ENCODE results near the gene PLEKHM1.
"Not testable (repeated sequence)": the region's sequence is repeated elsewhere in the genome, so short reads cannot be mapped to it uniquely, and the experiment has no call there.

Gene PLEKHM1

DNA sequence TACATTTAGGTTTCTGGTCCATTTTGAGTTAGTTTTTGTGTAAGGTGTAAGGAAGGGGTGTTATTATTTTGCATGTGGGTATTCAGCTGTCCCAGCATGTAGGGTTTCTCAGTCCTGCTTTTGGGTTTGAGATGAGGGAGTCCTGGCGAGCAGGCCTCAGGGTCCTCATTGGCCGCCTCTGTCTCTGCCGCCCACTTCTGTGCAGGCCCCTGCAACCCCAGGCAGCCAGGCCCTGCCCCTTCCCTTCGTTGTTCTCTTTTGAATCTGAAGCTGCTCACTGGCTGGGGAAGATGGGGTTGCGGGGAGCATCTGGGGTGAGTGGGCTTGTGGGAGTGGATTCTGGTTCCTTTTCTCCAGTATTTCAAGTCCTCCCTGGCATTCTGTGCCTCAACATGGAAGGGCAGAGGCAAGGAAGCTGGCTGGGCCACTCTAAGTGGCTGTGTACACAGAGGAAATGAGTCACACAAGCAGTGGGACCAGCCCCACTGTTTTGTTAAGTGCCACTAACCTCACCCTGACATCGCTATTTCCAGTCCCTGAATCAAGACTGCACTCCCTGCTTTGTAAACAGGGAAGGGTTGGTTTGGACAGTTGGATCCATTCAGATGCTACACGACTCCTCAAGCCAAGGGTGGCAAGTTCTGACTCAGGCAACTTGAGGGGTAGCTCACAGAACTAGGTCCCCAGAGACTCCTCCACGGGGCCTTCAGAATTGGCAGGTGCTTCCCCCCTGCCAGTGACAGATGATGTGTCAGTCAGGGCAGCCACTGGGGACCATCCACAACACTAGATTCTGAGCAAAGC, 28.8 kb downstream of the PLEKHM1 start:
- DNase-seq = not testable (repeated sequence)

DNA sequence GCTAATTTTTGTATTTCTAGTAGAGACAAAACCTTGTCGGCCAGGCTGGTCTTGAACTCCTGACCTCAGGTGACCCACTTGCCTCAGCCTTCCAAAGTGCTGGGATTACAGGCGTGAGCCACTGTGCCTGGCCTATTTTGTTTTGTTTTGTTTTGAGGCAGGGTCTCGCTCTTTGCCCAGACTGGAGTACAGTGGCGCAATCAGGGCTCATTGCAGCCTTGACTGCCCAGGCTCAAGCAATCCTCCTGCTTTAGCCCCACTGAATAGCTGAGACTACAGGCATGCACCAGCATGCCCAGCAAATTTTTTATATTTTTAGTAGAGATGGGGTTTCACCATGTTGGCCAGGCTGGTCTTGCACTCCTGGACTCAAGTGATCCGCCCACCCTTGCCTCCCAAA, 30.1 kb downstream of the PLEKHM1 start:
- not testable (repeated sequence) for DNase-seq

- not testable (repeated sequence) for DNase-seq
These were observed 36.2 kb downstream of the PLEKHM1 start for GRCh38 chr17:45454341-45454740.

DNA sequence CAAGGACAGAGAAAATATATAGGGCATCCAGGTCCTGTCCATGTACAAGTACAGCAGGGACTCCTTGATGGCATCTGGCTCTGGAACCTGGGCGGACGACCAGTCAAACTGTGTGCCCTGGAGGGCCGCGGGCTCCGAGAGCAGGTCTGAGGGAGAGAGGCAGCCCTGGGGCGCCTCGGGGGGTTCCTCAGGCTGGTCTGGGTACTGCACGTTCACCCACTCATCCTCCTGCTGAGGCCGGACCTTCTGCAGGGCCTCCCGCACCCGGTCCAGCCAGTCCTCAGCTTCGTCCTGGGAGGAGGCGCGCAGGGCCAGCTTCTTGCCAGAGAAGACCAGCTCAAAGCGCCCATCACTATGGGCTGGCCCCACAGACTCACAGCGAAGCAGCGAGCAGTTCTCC, 36.8 kb downstream of the PLEKHM1 start:
- DNase-seq = not testable (repeated sequence)

DNA sequence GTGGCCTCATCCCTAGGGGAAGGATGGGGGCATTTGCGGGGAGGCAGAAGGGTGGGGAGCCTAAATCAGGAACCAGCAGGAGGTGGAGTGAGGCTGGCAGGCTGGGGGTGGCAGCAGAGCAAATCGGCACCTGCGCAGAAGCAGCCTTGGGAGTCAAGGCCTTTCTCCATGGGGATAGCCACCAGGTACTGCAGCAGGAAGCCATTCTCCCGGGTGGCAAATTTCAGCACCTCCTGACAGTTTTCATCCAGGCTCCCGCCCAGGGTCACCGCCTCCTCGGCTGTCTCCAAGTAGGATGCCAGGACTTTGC, 37.3 kb downstream of the PLEKHM1 start:
- not testable (repeated sequence) for DNase-seq

DNA sequence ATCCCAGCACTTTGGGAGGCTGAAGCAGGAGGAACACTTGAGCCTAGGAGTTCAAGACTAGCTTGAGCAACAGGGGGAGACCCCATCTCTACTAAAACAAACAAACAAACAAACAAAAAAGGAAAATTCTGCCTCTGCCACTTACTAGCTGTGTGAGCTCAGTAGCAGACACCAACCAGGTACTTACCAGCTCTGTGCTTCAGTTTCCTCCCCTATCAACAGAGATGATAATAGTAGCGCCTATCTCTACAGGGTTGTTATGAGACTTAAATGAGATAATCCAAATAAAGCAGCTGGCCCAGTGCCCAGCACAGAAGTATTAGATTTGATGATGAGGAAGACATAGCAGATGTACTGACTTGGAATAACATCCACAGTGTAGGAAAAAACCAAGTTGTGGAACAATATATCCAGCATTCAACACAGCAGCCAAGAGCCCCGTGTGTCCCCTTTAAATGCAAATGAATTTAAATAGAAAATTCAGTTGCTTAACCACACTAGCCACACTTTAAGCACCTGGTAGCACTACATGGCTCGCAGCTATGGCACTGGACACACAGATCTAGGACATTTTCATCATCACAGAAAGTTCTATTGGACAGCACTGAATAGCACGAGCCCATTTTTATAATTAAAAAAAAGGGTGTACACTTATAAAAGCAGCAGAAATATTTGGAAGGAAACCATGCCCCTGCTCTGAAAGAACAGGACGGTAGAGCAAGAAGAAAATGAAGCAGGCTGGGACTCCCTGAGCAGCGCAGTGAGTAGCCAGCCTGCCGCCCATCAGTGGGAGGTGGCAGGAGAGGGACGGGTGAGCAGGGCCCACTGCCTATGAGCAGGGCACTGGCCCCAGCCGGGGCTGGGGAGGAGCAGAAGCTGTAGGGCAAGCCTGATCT, 37.9 kb downstream of the PLEKHM1 start:
- DNase-seq = not testable (repeated sequence)

- not testable (repeated sequence) for DNase-seq
These were observed 38.9 kb downstream of the PLEKHM1 start for GRCh38 chr17:45451660-45452059.

- no peak for DNase-seq
These were observed 39.4 kb downstream of the PLEKHM1 start for GRCh38 chr17:45451131-45451530.

DNA sequence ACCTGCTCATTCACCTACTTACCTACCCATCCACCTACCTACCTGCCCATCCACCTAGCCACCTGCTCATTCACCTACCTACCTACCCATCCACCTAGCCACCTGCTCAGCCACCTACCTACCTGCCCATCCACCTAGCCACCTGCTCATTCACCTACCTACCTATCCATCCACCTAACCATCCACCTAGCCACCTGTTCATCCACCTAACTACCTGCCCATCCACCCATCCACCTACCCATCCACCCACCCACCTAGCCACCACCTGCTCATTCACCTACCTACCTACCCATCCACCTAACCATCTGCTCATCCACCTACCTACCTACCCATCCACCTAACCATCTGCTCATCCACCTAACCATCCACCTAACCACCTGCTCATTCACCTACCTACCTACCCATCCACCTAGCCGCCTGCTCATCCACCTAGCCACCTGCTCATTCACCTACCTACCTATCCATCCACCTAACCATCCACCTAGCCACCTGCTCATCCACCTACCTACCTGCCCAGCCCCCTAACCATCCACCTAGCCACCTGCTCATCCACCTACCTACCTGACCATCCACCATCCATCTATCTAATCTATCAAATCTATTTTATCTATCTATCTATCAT, 40.7 kb downstream of the PLEKHM1 start:
- not testable (repeated sequence) for DNase-seq

GRCh38 chr17:45449260-45449659, 41.3 kb downstream of the PLEKHM1 start:
- not testable (repeated sequence) for DNase-seq

GRCh38 chr17:45448483-45448882, 42.0 kb downstream of the PLEKHM1 start:
- not testable (repeated sequence) for DNase-seq

DNA sequence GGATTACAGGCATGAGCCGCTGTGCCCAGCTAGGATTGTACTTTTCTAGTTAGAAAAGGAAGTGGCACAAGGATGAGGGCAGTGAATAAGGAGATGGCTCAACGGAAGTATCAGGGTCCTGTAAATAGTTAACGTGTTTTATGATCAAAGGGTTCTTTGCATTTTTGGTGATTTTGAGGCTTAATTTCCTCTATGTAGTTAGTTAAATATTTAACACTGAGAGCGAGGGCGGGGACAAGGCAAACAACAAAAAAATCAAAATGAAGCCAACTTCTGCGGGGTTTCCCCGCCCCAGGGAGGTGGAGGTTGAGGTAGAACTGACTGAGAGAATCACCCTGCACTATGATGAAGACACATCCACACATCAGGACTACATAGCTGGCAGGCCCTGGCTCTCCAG, 42.5 kb downstream of the PLEKHM1 start:
- not testable (repeated sequence) for DNase-seq

- not testable (repeated sequence) for DNase-seq
These were observed 42.9 kb downstream of the PLEKHM1 start for GRCh38 chr17:45447650-45448049.

DNA sequence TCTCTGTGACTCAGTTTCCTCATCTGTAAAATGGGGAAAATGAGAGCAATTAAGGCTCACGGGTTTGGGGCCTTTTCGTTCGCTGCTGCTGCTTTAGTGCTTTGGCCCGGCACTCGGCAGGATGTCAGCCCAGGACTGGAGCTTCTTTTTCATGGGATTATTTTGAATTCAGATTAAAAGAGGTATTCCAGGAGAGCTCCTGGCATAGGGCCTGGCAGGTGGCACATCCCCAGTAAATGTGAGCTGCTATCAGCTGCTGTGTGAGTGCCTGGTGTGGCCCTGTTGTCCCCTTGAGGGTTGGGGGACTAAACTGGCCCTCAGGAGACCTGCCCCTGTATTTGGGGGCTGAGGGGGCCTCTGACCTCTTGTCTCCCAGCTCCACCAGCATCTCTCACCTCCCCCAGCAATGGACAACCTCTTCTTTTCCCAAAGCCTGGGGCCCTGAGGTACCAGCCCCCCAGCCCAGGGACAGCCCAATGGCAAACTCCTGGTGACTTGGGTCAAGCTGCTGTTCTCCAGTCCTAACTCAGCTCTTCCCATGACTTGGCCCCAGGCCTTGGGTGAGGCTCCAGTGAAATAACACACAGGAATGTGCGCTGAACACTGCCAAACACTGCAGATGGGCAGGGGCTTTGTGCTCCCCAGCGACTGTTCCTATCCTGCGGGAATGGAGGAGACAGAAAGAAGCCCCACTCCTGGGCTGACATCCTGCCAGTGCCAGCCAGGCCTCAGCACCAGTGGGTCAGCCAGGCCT, 43.5 kb downstream of the PLEKHM1 start:
- not testable (repeated sequence) for DNase-seq

DNA sequence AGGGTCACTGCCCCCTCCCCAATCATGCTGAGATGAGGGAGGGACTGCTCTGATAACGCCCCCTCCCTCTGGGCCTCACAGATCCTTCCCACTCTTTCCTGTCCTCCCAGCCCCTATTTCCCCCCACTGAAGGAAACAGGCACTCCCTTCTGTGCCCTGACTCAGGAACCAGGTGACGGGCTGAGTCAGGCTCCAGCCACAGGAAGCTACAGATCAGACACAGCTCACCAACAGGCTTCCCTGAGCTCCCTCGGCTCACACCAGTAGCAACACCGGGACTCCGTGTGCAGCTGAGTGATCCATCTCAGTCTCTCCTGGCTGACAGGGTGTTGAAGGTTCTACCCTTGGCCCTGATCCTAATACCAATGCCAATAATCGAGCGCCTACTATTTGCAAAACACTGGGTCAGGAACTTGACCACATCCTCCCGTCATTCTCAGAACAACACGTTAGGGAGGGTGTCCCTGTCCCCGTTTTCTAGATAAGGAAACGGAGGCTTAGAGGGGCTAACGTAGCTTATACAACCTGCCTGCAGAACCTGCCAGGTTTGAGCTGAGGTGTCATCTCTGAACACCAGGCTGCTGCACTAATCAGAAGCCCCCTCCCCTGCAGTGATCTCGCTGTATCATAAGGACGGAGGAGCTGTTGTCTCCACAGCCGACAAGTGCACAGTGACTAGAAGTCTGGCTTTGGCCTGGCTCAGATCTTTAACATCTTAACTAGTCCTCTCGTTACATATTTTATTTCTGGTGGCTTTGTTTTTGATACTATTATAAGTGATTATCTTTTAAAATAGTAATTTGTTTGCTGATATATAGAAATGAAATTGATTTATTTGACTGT, 44.4 kb downstream of the PLEKHM1 start:
- not testable (repeated sequence) for DNase-seq

DNA sequence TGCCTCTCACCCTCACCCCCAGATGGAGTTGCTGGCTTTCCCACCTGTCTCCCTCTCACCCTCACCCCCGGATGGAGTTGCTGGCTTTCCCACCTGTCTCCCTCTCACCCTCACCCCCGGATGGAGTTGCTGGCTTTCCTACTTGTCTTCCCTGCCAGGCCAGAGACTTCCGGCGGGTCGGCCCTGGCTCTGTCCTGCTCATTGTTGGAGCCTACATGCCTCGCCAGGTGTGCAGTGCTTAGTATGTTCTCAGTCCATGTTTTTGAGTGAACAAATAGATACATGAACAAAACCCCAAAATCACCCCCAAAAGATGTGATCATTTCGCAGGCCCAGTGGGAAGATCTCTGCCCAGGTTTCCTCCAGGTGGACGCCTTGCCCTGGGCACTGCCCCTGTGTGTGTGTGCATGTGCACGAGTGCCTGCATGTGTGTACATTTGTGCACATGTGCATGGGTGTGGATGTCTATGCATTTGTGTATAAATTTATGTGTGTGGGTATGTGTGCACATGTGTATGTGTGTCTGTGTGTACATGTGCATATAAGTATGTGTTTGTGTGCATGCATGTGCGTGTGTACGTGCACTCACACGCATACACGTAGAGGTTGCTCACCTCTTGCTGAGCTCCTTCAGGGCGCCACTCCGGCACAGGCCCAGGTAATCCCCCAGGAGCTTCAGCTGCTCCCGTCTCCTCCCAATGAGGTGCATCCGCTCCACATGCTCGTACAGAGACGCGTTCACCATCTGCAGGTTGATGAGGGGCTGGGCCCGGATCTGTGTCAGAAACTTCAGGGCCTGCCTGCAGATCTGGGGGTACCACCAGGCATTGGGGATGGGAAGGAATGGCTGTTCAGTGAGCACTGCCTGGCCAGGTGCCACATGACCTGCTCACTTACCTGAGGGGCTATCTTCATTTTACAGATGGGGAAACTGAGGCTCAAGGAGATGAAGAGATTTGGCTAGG, 45.4 kb downstream of the PLEKHM1 start:
- DNase-seq = not testable (repeated sequence)

- DNase-seq = not testable (repeated sequence)
These were observed 46.2 kb downstream of the PLEKHM1 start for GRCh38 chr17:45444301-45444700.

DNA sequence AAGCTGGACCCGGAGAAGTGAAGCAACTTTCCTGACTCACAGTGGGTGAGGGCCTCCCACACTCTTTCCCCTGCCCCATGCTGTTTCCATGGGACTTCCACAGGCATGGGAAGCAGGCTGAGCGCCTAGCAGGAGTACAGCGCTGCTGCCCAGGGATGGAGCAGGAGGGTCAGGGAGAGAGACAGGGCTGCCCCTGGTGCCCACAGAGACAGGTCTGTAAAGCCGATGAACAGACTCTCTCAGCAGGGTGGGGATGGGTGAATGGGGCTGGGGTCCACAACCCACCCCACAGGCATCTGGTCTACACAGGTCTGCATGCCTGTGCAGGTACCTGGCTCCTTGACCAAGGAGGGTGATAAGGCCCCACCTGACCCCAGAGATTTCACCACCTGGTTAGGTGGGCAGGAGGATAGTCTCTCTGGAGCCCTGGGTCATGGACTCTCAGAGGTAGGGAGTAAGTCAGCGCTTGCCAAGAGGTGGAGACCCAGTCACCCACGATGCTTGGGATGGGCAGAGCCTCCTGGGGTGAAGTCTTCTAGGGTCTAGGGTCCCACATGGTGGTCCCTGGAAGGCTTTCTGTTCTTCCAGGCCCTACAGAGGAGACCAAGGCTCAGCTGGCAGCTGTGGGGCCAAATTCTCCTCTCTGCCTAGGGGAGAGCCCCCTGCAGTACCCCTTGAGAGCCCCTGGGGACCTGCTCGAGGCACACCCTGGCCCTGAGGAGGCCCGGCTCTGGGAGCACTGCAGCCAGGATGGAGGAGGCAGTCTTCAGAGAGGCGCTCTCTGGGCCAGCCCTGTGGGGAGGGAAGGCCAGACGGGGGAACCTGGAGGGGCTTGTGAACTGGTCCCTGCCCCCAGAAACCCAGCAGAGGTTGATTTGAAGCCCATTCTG, 46.9 kb downstream of the PLEKHM1 start:
- not testable (repeated sequence) for DNase-seq

Measured in NCI-H1694 treated with DMSO at 0.1 percent for 48 hours (cell line).